HEK293 (cell line): ENCODE results near the gene RAG1.

Experiments
- CTCF ChIA-PET: fragments of 350-600 bp; formaldehyde crosslinking; extraction: SDS; loops from one replicate; lab custom pipeline; 2021; ENCODE audit warnings: antibody characterized with exemption; lab: Yijun Ruan, JAX
- POLR2A ChIA-PET: fragments of 300-600 bp; formaldehyde crosslinking; extraction: SDS; loops from one replicate; lab custom pipeline; 2020; ENCODE audit warnings: antibody characterized with exemption, inconsistent platforms; lab: Yijun Ruan, JAX
- H3K27ac ChIP-seq: fragments of 200-500 bp; sonication (Bioruptor generic); 2 replicates; pipeline ENCODE4 v1.5.1; 2014; ENCODE audit warnings: low read depth, low read length, control low read depth, inconsistent platforms; ENCODE audit errors: extremely low read depth
- H3K36me3 ChIP-seq, 2 experiments: fragments of 200-500 bp in 1 of 2; sonication (Bioruptor generic) in 1 of 2; 1 replicate in 1 of 2; 2 replicates in 1 of 2; pipeline ENCODE4 v1.5.1; 2014 to 2017; ENCODE audit warnings: inconsistent platforms in 2 of 2, low read length in 2 of 2; ENCODE audit not compliant: control insufficient read depth in 2 of 2, insufficient read depth in 1 of 2
- H3K4me1 ChIP-seq: fragments of 200-500 bp; sonication (Bioruptor generic); 2 replicates; pipeline ENCODE4 v1.5.1; 2014; ENCODE audit warnings: mild to moderate bottlenecking, low read length, inconsistent platforms; ENCODE audit not compliant: control insufficient read depth, insufficient read depth
- H3K4me3 ChIP-seq: 2 replicates; pipeline ENCODE4 v1.5.1; 2011; ENCODE audit warnings: low read depth, mild to moderate bottlenecking, control low read depth, low read length, moderate library complexity
- H3K9me3 ChIP-seq: fragments of 200-500 bp; sonication (Bioruptor generic); 2 replicates; pipeline ENCODE4 v1.5.1; 2014; ENCODE audit warnings: low read depth, low read length, inconsistent platforms; ENCODE audit not compliant: control insufficient read depth, insufficient read depth
- AEBP2 ChIP-seq: fragments of 450-650 bp; formaldehyde crosslinking; IDR thresholded peaks from 2 replicates; pipeline ENCODE4 v1.5.1; 2016; ENCODE audit warnings: missing biosample characterization, missing genetic modification characterization, borderline replicate concordance
- ATF2 ChIP-seq: fragments of 450-650 bp; formaldehyde crosslinking; IDR thresholded peaks from 2 replicates; pipeline ENCODE4 v1.5.1; 2016; ENCODE audit warnings: missing biosample characterization, missing genetic modification characterization, low read depth
- BCL11A ChIP-seq: fragments of 450-650 bp; formaldehyde crosslinking; IDR thresholded peaks from 2 replicates; pipeline ENCODE4 v1.5.1; 2016; ENCODE audit warnings: low read depth, missing biosample characterization, missing genetic modification characterization
- FEZF1 ChIP-seq: fragments of 450-650 bp; formaldehyde crosslinking; IDR thresholded peaks from 2 replicates; pipeline ENCODE4 v1.5.1; 2016; ENCODE audit warnings: missing biosample characterization, missing genetic modification characterization
- GFI1B ChIP-seq: fragments of 450-650 bp; formaldehyde crosslinking; IDR thresholded peaks from 2 replicates; pipeline ENCODE4 v1.5.1; 2016; ENCODE audit warnings: missing biosample characterization, missing genetic modification characterization
- MEIS1 ChIP-seq: sonication (generic); formaldehyde crosslinking; IDR thresholded peaks from 2 replicates; pipeline ENCODE4 v1.8.1; 2022; ENCODE audit warnings: missing genetic modification reagents, mild to moderate bottlenecking, borderline replicate concordance
- PRDM6 ChIP-seq: fragments of 450-650 bp; formaldehyde crosslinking; IDR thresholded peaks from 2 replicates; pipeline ENCODE4 v1.5.1; 2017; ENCODE audit warnings: missing biosample characterization, missing genetic modification characterization
- RBAK ChIP-seq: fragments of 450-650 bp; formaldehyde crosslinking; IDR thresholded peaks from 2 replicates; pipeline ENCODE4 v1.5.1; 2016; ENCODE audit warnings: missing biosample characterization, missing genetic modification characterization
- SP2 ChIP-seq: fragments of 450-650 bp; formaldehyde crosslinking; IDR thresholded peaks from 2 replicates; pipeline ENCODE4 v1.5.1; 2016; ENCODE audit warnings: missing biosample characterization, missing genetic modification characterization
- SP7 ChIP-seq: fragments of 450-650 bp; formaldehyde crosslinking; IDR thresholded peaks from 2 replicates; pipeline ENCODE4 v1.5.1; 2016; ENCODE audit warnings: missing biosample characterization, missing genetic modification characterization
- WT1 ChIP-seq: fragments of 450-650 bp; formaldehyde crosslinking; IDR thresholded peaks from 2 replicates; pipeline ENCODE4 v1.5.1; 2016; ENCODE audit warnings: missing biosample characterization, missing genetic modification characterization
- ZBTB7A ChIP-seq: fragments of 450-650 bp; formaldehyde crosslinking; IDR thresholded peaks from 2 replicates; pipeline ENCODE4 v1.5.1; 2016; ENCODE audit warnings: low read depth, missing biosample characterization, missing genetic modification characterization
- ZNF112 ChIP-seq: fragments of 450-650 bp; formaldehyde crosslinking; IDR thresholded peaks from 2 replicates; pipeline ENCODE4 v1.5.0; 2017; ENCODE audit warnings: missing biosample characterization, missing genetic modification characterization
- ZNF148 ChIP-seq: fragments of 450-650 bp; formaldehyde crosslinking; IDR thresholded peaks from 2 replicates; pipeline ENCODE4 v1.5.0; 2017; ENCODE audit warnings: missing biosample characterization, missing genetic modification characterization, borderline replicate concordance
- ZNF169 ChIP-seq: fragments of 450-650 bp; formaldehyde crosslinking; IDR thresholded peaks from 2 replicates; pipeline ENCODE4 v1.5.1; 2016; ENCODE audit warnings: missing biosample characterization, missing genetic modification characterization
- ZNF211 ChIP-seq: fragments of 450-650 bp; formaldehyde crosslinking; IDR thresholded peaks from 2 replicates; pipeline ENCODE4 v1.5.1; 2016; ENCODE audit warnings: low read depth, missing biosample characterization, missing genetic modification characterization
- ZNF292 ChIP-seq: fragments of 450-650 bp; formaldehyde crosslinking; IDR thresholded peaks from 2 replicates; pipeline ENCODE4 v1.5.1; 2016; ENCODE audit warnings: low read depth, missing biosample characterization, missing genetic modification characterization, borderline replicate concordance
- ZNF324 ChIP-seq: fragments of 450-650 bp; formaldehyde crosslinking; IDR thresholded peaks from 2 replicates; pipeline ENCODE4 v1.5.1; 2016; ENCODE audit warnings: missing biosample characterization, missing genetic modification characterization
- ZNF335 ChIP-seq: fragments of 450-650 bp; formaldehyde crosslinking; conservative IDR thresholded peaks from 2 replicates; pipeline ENCODE4 v1.5.1; 2016; ENCODE audit warnings: missing biosample characterization, missing genetic modification characterization
- ZNF366 ChIP-seq: fragments of 450-650 bp; formaldehyde crosslinking; conservative IDR thresholded peaks from 2 replicates; pipeline ENCODE4 v1.5.1; 2016; ENCODE audit warnings: missing biosample characterization, missing genetic modification characterization
- ZNF423 ChIP-seq: fragments of 450-650 bp; formaldehyde crosslinking; IDR thresholded peaks from 2 replicates; pipeline ENCODE4 v1.5.1; 2016; ENCODE audit warnings: missing biosample characterization, missing genetic modification characterization
- ZNF513 ChIP-seq: fragments of 450-650 bp; IDR thresholded peaks from 2 replicates; pipeline ENCODE4 v1.5.1; 2018; ENCODE audit warnings: missing biosample characterization, missing genetic modification characterization
- ZNF561 ChIP-seq: fragments of 450-650 bp; IDR thresholded peaks from 2 replicates; pipeline ENCODE4 v1.5.1; 2018; ENCODE audit warnings: missing biosample characterization, missing genetic modification characterization, borderline replicate concordance
- ZNF585B ChIP-seq: fragments of 450-650 bp; formaldehyde crosslinking; IDR thresholded peaks from 2 replicates; pipeline ENCODE4 v1.5.1; 2016; ENCODE audit warnings: missing biosample characterization, missing genetic modification characterization
- ZNF621 ChIP-seq: fragments of 450-650 bp; formaldehyde crosslinking; IDR thresholded peaks from 2 replicates; pipeline ENCODE4 v1.5.1; 2017; ENCODE audit warnings: missing biosample characterization, missing genetic modification characterization
- ZNF626 ChIP-seq: fragments of 450-650 bp; sonication (Bioruptor Pico); formaldehyde crosslinking; IDR thresholded peaks from 2 replicates; pipeline ENCODE4 v1.5.1; 2018; ENCODE audit warnings: missing biosample characterization, missing genetic modification characterization, inconsistent platforms
- ZNF747 ChIP-seq: fragments of 450-650 bp; formaldehyde crosslinking; IDR thresholded peaks from 2 replicates; pipeline ENCODE4 v1.5.1; 2016; ENCODE audit warnings: missing biosample characterization, missing genetic modification characterization
- ZNF768 ChIP-seq: fragments of 450-650 bp; formaldehyde crosslinking; IDR thresholded peaks from 2 replicates; pipeline ENCODE4 v1.5.1; 2018; ENCODE audit warnings: missing biosample characterization, mild to moderate bottlenecking, missing genetic modification characterization
- ZNF776 ChIP-seq: fragments of 450-650 bp; formaldehyde crosslinking; IDR thresholded peaks from 2 replicates; pipeline ENCODE4 v1.5.0; 2017; ENCODE audit warnings: missing biosample characterization, missing genetic modification characterization, borderline replicate concordance
- ZSCAN18 ChIP-seq: fragments of 450-650 bp; formaldehyde crosslinking; IDR thresholded peaks from 2 replicates; pipeline ENCODE4 v1.5.1; 2016; ENCODE audit warnings: missing biosample characterization, missing genetic modification characterization

RAG1 gene

GRCh38 chr11:36577859-36578258, 10.1 kb downstream of the RAG1 start:
- Histone ChIP-seq H3K9me3 (no peaks in the 10 kb centered on the region), H3K27ac (no peak overlapping the region), H3K4me1 (no peaks in the 10 kb centered on the region), H3K4me3 (no peak overlapping the region), H3K36me3 (no peaks in the 10 kb centered on the region)
- CTCF ChIA-PET, result interaction anchor here (1.0 to 6.7 kb wide), 2 partner anchors 14 to 160 kb away, joined by 4 to 51 read pairs; no protein-coding TSS in a partner anchor
- POLR2A ChIA-PET, result no interaction called here
- no peak for TF ChIP-seq SP2 (tag by site-specific recombination)
- TF ChIP-seq ZNF776 (tag by site-specific recombination), result no peak
- TF ChIP-seq ZNF169 (tag by site-specific recombination), result no peak
- TF ChIP-seq ZNF768, result no peak
- TF ChIP-seq ZNF621 (tag by site-specific recombination), result no peak
- no peak for TF ChIP-seq ZSCAN18 (tag by site-specific recombination)
- no peak for TF ChIP-seq AEBP2 (tag by site-specific recombination)
- no peak for TF ChIP-seq ZNF585B (tag by site-specific recombination)
- TF ChIP-seq ZNF747 (tag by site-specific recombination), result no peak
- TF ChIP-seq WT1 (tag by site-specific recombination), result no peak
- no peak for TF ChIP-seq ZNF513 (tag by site-specific recombination)
- TF ChIP-seq MEIS1 (CRISPR knock-in tag), result no peak
- TF ChIP-seq FEZF1 (tag by site-specific recombination), result peak; percentile 33; the same call in 1 of the 2 replicates
- no peak for TF ChIP-seq ZNF211 (tag by site-specific recombination)
- TF ChIP-seq GFI1B, result no peak
- no peak for TF ChIP-seq ZNF112
- no peak for TF ChIP-seq ATF2 (tag by site-specific recombination)
- no peak for TF ChIP-seq ZNF148 (tag by site-specific recombination)
- TF ChIP-seq BCL11A (tag by site-specific recombination), result peak; percentile 47; the same call in 1 of the 2 replicates
- no peak for TF ChIP-seq RBAK (tag by site-specific recombination)
- TF ChIP-seq ZNF324 (tag by site-specific recombination), result no peak
- no peak for TF ChIP-seq ZNF292 (tag by site-specific recombination)
- peak; percentile 26; the same call in 1 of the 2 replicates for TF ChIP-seq PRDM6 (tag by site-specific recombination)
- TF ChIP-seq ZNF626, result no peak
- TF ChIP-seq ZNF366, result peak; percentile 71; the same call in 1 of the 2 replicates
- no peak for TF ChIP-seq ZBTB7A (tag by site-specific recombination)
- TF ChIP-seq ZNF335, result peak; percentile 21; the same call in 1 of the 2 replicates
- no peak for TF ChIP-seq ZNF423 (tag by site-specific recombination)
- no peak for TF ChIP-seq ZNF561
- TF ChIP-seq SP7 (tag by site-specific recombination), result peak; percentile 100
